Measurements from ENCODE around the gene RPA1. TPM values are rescaled to one million over a fixed set of nuclear protein-coding genes. Genes with fewer than 3 reads are reported as not detected.
A peak's percentile ranks its signal among the peaks of the same experiment; 100 is the strongest.
"Not testable (repeated sequence)": the region's sequence is repeated elsewhere in the genome, so short reads cannot be mapped to it uniquely, and the experiment has no call there.

Gene RPA1
- total and polyA plus RNA-seq, 5 donors from 2014 or later = 66.3 to 94.5 (median 70.6) TPM

- H3K27me3 ChIP-seq (ENCODE audit: control insufficient read depth, insufficient read depth, low read length) = no peaks in the 10 kb centered on the region
- H3K27ac Mint-ChIP-seq = peak overlapping the region; percentile 80 to 96 (median 85)
These were observed 22.5 kb downstream of the RPA1 start for GRCh38 chr17:1852327-1852726.

GRCh38 chr17:1853698-1854097 lies 23.9 kb downstream of the RPA1 start:
- peaks cover 46% of the 10 kb centered on the region for H3K36me3 Mint-ChIP-seq
- H3K36me3 ChIP-seq (ENCODE audit: control insufficient read depth, insufficient read depth, low read length) = peaks cover 41% of the 10 kb centered on the region
- peaks cover 12% of the 10 kb centered on the region for H3K4me1 ChIP-seq (ENCODE audit: control insufficient read depth, insufficient read depth, low read length, poor library complexity, severe bottlenecking)
- H3K27ac ChIP-seq (ENCODE audit: insufficient read depth, low read length, poor library complexity, severe bottlenecking) = no peak overlapping the region
- H3K27ac Mint-ChIP-seq = peak overlapping the region in 1 of 3 donors; percentile 80
- no peaks in the 10 kb centered on the region for H3K9me3 ChIP-seq (ENCODE audit: control insufficient read depth in 2 of 2, low read length in 2 of 2)
- ATAC-seq (ENCODE audit: low read depth in 2 of 2) = no peak
- H3K9me3 Mint-ChIP-seq = peaks cover 0 to 1% (median 0%) of the 10 kb centered on the region in 7 donors
- no peak overlapping the region for H3K4me3 ChIP-seq (ENCODE audit: low read depth, low read length)
- no peaks in the 10 kb centered on the region for H3K27me3 Mint-ChIP-seq
- no peak for DNase-seq
- peaks cover 12 to 27% (median 17%) of the 10 kb centered on the region in 4 donors for H3K4me1 Mint-ChIP-seq
- no peak overlapping the region for H3K4me3 Mint-ChIP-seq
- H3K27me3 ChIP-seq (ENCODE audit: control insufficient read depth, insufficient read depth, low read length) = no peaks in the 10 kb centered on the region

More at GRCh38 chr17:1852327-1852726, 22.5 kb downstream of the RPA1 start:
- Histone ChIP-seq H3K9me3 (ENCODE audit: control insufficient read depth in 2 of 2, low read length in 2 of 2) (no peaks in the 10 kb centered on the region), H3K4me3 (ENCODE audit: low read depth, low read length) (peak overlapping the region; percentile 42), H3K27ac (ENCODE audit: insufficient read depth, low read length, poor library complexity, severe bottlenecking) (peak overlapping the region; percentile 60), H3K4me1 (ENCODE audit: control insufficient read depth, insufficient read depth, low read length, poor library complexity, severe bottlenecking) (peaks cover 12% of the 10 kb centered on the region), H3K36me3 (ENCODE audit: control insufficient read depth, insufficient read depth, low read length) (peaks cover 52% of the 10 kb centered on the region)
- Mint-ChIP-seq H3K4me1 (peaks cover 12 to 27% (median 17%) of the 10 kb centered on the region in 4 donors), H3K9me3 (peaks cover 0 to 1% (median 0%) of the 10 kb centered on the region in 7 donors), H3K36me3 (peaks cover 51% of the 10 kb centered on the region), H3K4me3 (peak overlapping the region in 1 of 4 donors; percentile 13), H3K27me3 (no peaks in the 10 kb centered on the region)
- DNase-seq = peak in 1 of 3 donors; percentile 26
- ATAC-seq (ENCODE audit: low read depth in 2 of 2) = peak in 1 of 2 donors; percentile 37

GRCh38 chr17:1856462-1856861 lies 26.7 kb downstream of the RPA1 start:
- H3K4me1 Mint-ChIP-seq = peaks cover 7 to 22% (median 11%) of the 10 kb centered on the region in 4 donors
- peaks cover 50% of the 10 kb centered on the region for H3K36me3 Mint-ChIP-seq
- not testable (repeated sequence) for ATAC-seq (ENCODE audit: low read depth in 2 of 2); H3K4me3 Mint-ChIP-seq; H3K27ac ChIP-seq (ENCODE audit: insufficient read depth, low read length, poor library complexity, severe bottlenecking); H3K9me3 Mint-ChIP-seq; H3K27ac Mint-ChIP-seq; H3K4me1 ChIP-seq (ENCODE audit: control insufficient read depth, insufficient read depth, low read length, poor library complexity, severe bottlenecking); H3K27me3 ChIP-seq (ENCODE audit: control insufficient read depth, insufficient read depth, low read length); H3K9me3 ChIP-seq (ENCODE audit: control insufficient read depth in 2 of 2, low read length in 2 of 2); H3K27me3 Mint-ChIP-seq; DNase-seq; H3K4me3 ChIP-seq (ENCODE audit: low read depth, low read length)
- peaks cover 47% of the 10 kb centered on the region for H3K36me3 ChIP-seq (ENCODE audit: control insufficient read depth, insufficient read depth, low read length)

- Histone ChIP-seq H3K27me3 (ENCODE audit: control insufficient read depth, insufficient read depth, low read length) (no peaks in the 10 kb centered on the region), H3K9me3 (ENCODE audit: control insufficient read depth in 2 of 2, low read length in 2 of 2) (no peaks in the 10 kb centered on the region), H3K4me3 (ENCODE audit: low read depth, low read length) (no peak overlapping the region), H3K36me3 (ENCODE audit: control insufficient read depth, insufficient read depth, low read length) (peaks cover 14% of the 10 kb centered on the region), H3K27ac (ENCODE audit: insufficient read depth, low read length, poor library complexity, severe bottlenecking) (no peak overlapping the region), H3K4me1 (ENCODE audit: control insufficient read depth, insufficient read depth, low read length, poor library complexity, severe bottlenecking) (no peaks in the 10 kb centered on the region)
- H3K27ac Mint-ChIP-seq = no peak overlapping the region
- peaks cover 0 to 2% (median 0%) of the 10 kb centered on the region in 7 donors for H3K9me3 Mint-ChIP-seq
- no peaks in the 10 kb centered on the region for H3K27me3 Mint-ChIP-seq
- no peak for ATAC-seq (ENCODE audit: low read depth in 2 of 2)
- DNase-seq = no peak
- H3K4me1 Mint-ChIP-seq = peaks cover 0 to 8% (median 5%) of the 10 kb centered on the region in 4 donors
- H3K4me3 Mint-ChIP-seq = no peak overlapping the region
- H3K36me3 Mint-ChIP-seq = peaks cover 19% of the 10 kb centered on the region
These were observed 31.2 kb downstream of the RPA1 start for GRCh38 chr17:1860978-1861377.

- Histone ChIP-seq H3K27ac (ENCODE audit: insufficient read depth, low read length, poor library complexity, severe bottlenecking) (no peak overlapping the region), H3K36me3 (ENCODE audit: control insufficient read depth, insufficient read depth, low read length) (peaks cover 14% of the 10 kb centered on the region), H3K9me3 (ENCODE audit: control insufficient read depth in 2 of 2, low read length in 2 of 2) (no peaks in the 10 kb centered on the region), H3K27me3 (ENCODE audit: control insufficient read depth, insufficient read depth, low read length) (no peaks in the 10 kb centered on the region), H3K4me1 (ENCODE audit: control insufficient read depth, insufficient read depth, low read length, poor library complexity, severe bottlenecking) (no peaks in the 10 kb centered on the region), H3K4me3 (ENCODE audit: low read depth, low read length) (no peak overlapping the region)
- Mint-ChIP-seq H3K4me1 (peaks cover under 1 to 8% (median 5%) of the 10 kb centered on the region in 4 donors), H3K9me3 (peaks cover 0 to 2% (median 0%) of the 10 kb centered on the region in 7 donors), H3K36me3 (peaks cover 19% of the 10 kb centered on the region), H3K27ac (no peak overlapping the region), H3K4me3 (no peak overlapping the region), H3K27me3 (no peaks in the 10 kb centered on the region)
- ATAC-seq (ENCODE audit: low read depth in 2 of 2) (no peak), DNase-seq (no peak)
These were observed 31.7 kb downstream of the RPA1 start for GRCh38 chr17:1861391-1862010.

- Mint-ChIP-seq H3K27me3 (no peaks in the 10 kb centered on the region), H3K27ac (no peak overlapping the region), H3K4me3 (no peak overlapping the region), H3K36me3 (peaks cover 11% of the 10 kb centered on the region), H3K9me3 (peaks cover 0 to 2% (median 0%) of the 10 kb centered on the region in 7 donors), H3K4me1 (peaks cover 10 to 21% (median 15%) of the 10 kb centered on the region in 4 donors)
- H3K27ac ChIP-seq (ENCODE audit: insufficient read depth, low read length, poor library complexity, severe bottlenecking) = no peak overlapping the region
- no peaks in the 10 kb centered on the region for H3K27me3 ChIP-seq (ENCODE audit: control insufficient read depth, insufficient read depth, low read length)
- ATAC-seq (ENCODE audit: low read depth in 2 of 2) (peak; percentile 53 to 60), DNase-seq (peak; percentile 29 to 77 (median 64))
- no peak overlapping the region for H3K4me3 ChIP-seq (ENCODE audit: low read depth, low read length)
- no peaks in the 10 kb centered on the region for H3K9me3 ChIP-seq (ENCODE audit: control insufficient read depth in 2 of 2, low read length in 2 of 2)
- H3K36me3 ChIP-seq (ENCODE audit: control insufficient read depth, insufficient read depth, low read length) = peaks cover 11% of the 10 kb centered on the region
- peaks cover 9% of the 10 kb centered on the region for H3K4me1 ChIP-seq (ENCODE audit: control insufficient read depth, insufficient read depth, low read length, poor library complexity, severe bottlenecking)
These were observed 35.6 kb downstream of the RPA1 start for GRCh38 chr17:1865252-1866037.

- Histone ChIP-seq H3K27me3 (ENCODE audit: control insufficient read depth, insufficient read depth, low read length) (no peaks in the 10 kb centered on the region), H3K27ac (ENCODE audit: insufficient read depth, low read length, poor library complexity, severe bottlenecking) (no peak overlapping the region), H3K4me3 (ENCODE audit: low read depth, low read length) (no peak overlapping the region), H3K9me3 (ENCODE audit: control insufficient read depth in 2 of 2, low read length in 2 of 2) (no peaks in the 10 kb centered on the region), H3K36me3 (ENCODE audit: control insufficient read depth, insufficient read depth, low read length) (peaks cover 2% of the 10 kb centered on the region), H3K4me1 (ENCODE audit: control insufficient read depth, insufficient read depth, low read length, poor library complexity, severe bottlenecking) (peaks cover 28% of the 10 kb centered on the region)
- ATAC-seq (ENCODE audit: low read depth in 2 of 2) (no peak), DNase-seq (no peak)
- peak overlapping the region in 1 of 4 donors; percentile 27 for H3K4me3 Mint-ChIP-seq
- peaks cover 20 to 39% (median 31%) of the 10 kb centered on the region in 4 donors for H3K4me1 Mint-ChIP-seq
- no peaks in the 10 kb centered on the region for H3K9me3 Mint-ChIP-seq
- no peaks in the 10 kb centered on the region for H3K36me3 Mint-ChIP-seq
- peaks cover 4% of the 10 kb centered on the region for H3K27me3 Mint-ChIP-seq
- H3K27ac Mint-ChIP-seq = peak overlapping the region; percentile 11 to 74 (median 37)
These were observed 37.5 kb downstream of the RPA1 start for GRCh38 chr17:1867307-1867706.
